ENCODE measurements around the gene ASPSCR1. TPM values are rescaled to one million over a fixed set of nuclear protein-coding genes. Genes with fewer than 3 reads are reported as not detected.
A peak's percentile ranks its signal among the peaks of the same experiment; 100 is the strongest.

Gene ASPSCR1
- total and polyA plus RNA-seq, 2 donors from 2014 or later: 35.2 to 57.5 TPM

GRCh38 chr17:81976332-81977210, 858 bp upstream of the ASPSCR1 start:
- H3K4me3 ChIP-seq (ENCODE audit: low read length in 3 of 3): peak overlapping the region; percentile 29 to 69 (median 41)
- peak overlapping the region in 2 of 3 donors; percentile 12 to 77 for H3K9ac ChIP-seq (ENCODE audit: low read length in 3 of 3)
- peak overlapping the region in 1 of 2 donors; percentile 1 for H3K27ac ChIP-seq (ENCODE audit: low read depth in 2 of 2, low read length in 2 of 2)
- intact Hi-C loops (cut with DNase I): no loop called here
- H3K36me3 ChIP-seq (ENCODE audit: control insufficient read depth in 2 of 3, insufficient read depth in 3 of 3, low read length in 3 of 3): no peaks in the 10 kb centered on the region
- H3K27me3 ChIP-seq (ENCODE audit: control insufficient read depth, insufficient read depth, low read length): no peaks in the 10 kb centered on the region
- no peak for FAIRE-seq
- H3K4me1 ChIP-seq (ENCODE audit: control insufficient read depth in 2 of 3, insufficient read depth in 2 of 3, low read depth in 1 of 3, low read length in 3 of 3): peaks cover 0 to 12% (median 11%) of the 10 kb centered on the region in 3 donors
- H3K9me3 ChIP-seq (ENCODE audit: control insufficient read depth in 2 of 3, insufficient read depth in 1 of 3, low read length in 3 of 3): peaks cover 0 to 3% (median 0%) of the 10 kb centered on the region in 3 donors
- DNase-seq: peak in 4 of 5 donors; percentile 42 to 85 (median 64)
- no peak for TF ChIP-seq CTCF (IDR thresholded peaks at IDR 0.05; ENCODE audit: borderline replicate concordance, extremely low read depth, insufficient read depth)

- Histone ChIP-seq H3K36me3 (ENCODE audit: control insufficient read depth in 2 of 3, insufficient read depth in 3 of 3, low read length in 3 of 3) (no peaks in the 10 kb centered on the region), H3K4me1 (ENCODE audit: control insufficient read depth in 2 of 3, insufficient read depth in 2 of 3, low read depth in 1 of 3, low read length in 3 of 3) (peaks cover 0 to 12% (median 11%) of the 10 kb centered on the region in 3 donors), H3K27ac (ENCODE audit: low read depth in 2 of 2, low read length in 2 of 2) (peak overlapping the region in 1 of 2 donors; percentile 22), H3K9ac (ENCODE audit: low read length in 3 of 3) (peak overlapping the region in 1 of 3 donors; percentile 8), H3K9me3 (ENCODE audit: control insufficient read depth in 2 of 3, insufficient read depth in 1 of 3, low read length in 3 of 3) (no peaks in the 10 kb centered on the region), H3K4me3 (ENCODE audit: low read length in 3 of 3) (peak overlapping the region in 1 of 3 donors; percentile 69), H3K27me3 (ENCODE audit: control insufficient read depth, insufficient read depth, low read length) (no peaks in the 10 kb centered on the region)
- peak in 1 of 5 donors; percentile 67 for DNase-seq
- TF ChIP-seq CTCF (IDR thresholded peaks at IDR 0.05; ENCODE audit: borderline replicate concordance, extremely low read depth, insufficient read depth): no peak
- FAIRE-seq: no peak
- intact Hi-C loops (cut with DNase I): no loop called here
These were observed 1.3 kb downstream of the ASPSCR1 start for GRCh38 chr17:81978524-81979298.

GRCh38 chr17:81980122-81980521, 2.7 kb downstream of the ASPSCR1 start:
- peaks cover 0 to 12% (median 11%) of the 10 kb centered on the region in 3 donors for H3K4me1 ChIP-seq (ENCODE audit: control insufficient read depth in 2 of 3, insufficient read depth in 2 of 3, low read depth in 1 of 3, low read length in 3 of 3)
- H3K36me3 ChIP-seq (ENCODE audit: control insufficient read depth in 2 of 3, insufficient read depth in 3 of 3, low read length in 3 of 3): peaks cover 3% of the 10 kb centered on the region in 3 donors
- no peak for FAIRE-seq
- H3K4me3 ChIP-seq (ENCODE audit: low read length in 3 of 3): no peak overlapping the region
- intact Hi-C loops (cut with DNase I): no loop called here
- no peaks in the 10 kb centered on the region for H3K9me3 ChIP-seq (ENCODE audit: control insufficient read depth in 2 of 3, insufficient read depth in 1 of 3, low read length in 3 of 3)
- TF ChIP-seq CTCF (IDR thresholded peaks at IDR 0.05; ENCODE audit: borderline replicate concordance, extremely low read depth, insufficient read depth): no peak
- no peak overlapping the region for H3K9ac ChIP-seq (ENCODE audit: low read length in 3 of 3)
- H3K27ac ChIP-seq (ENCODE audit: low read depth in 2 of 2, low read length in 2 of 2): no peak overlapping the region
- no peak for DNase-seq
- no peaks in the 10 kb centered on the region for H3K27me3 ChIP-seq (ENCODE audit: control insufficient read depth, insufficient read depth, low read length)

All from kidney (tissue), 14 donors.